GM12878 (cell line): ENCODE results near the gene RAPH1. TPM values are rescaled to one million over a fixed set of nuclear protein-coding genes. Genes with fewer than 3 reads are reported as not detected.
A peak's percentile ranks its signal among the peaks of the same experiment; 100 is the strongest.

Experiments
- ATAC-seq: fragments of 200-7000 bp; cut with Tn5 transposase; 3 replicates; pipeline ENCODE4 v1.9.1; 2020; ENCODE audit warnings: mild to moderate bottlenecking, moderate library complexity
- BruUV-seq: library from RNA; stranded (reverse); fragments of 400-500 nt; replicated peaks from 2 replicates; lab custom pipeline; 2021; lab: Mats Ljungman, UMichigan
- CTCF ChIA-PET: fragments of 300-600 bp; sonication (Branson Sonifier 250); formaldehyde crosslinking; extraction: SDS; loops from one replicate; lab custom pipeline; 2021; ENCODE audit warnings: inconsistent platforms; lab: Yijun Ruan, JAX
- POLR2A ChIA-PET: fragments of 350-600 bp; formaldehyde crosslinking; extraction: SDS; loops from one replicate; lab custom pipeline; 2021; ENCODE audit warnings: inconsistent platforms; lab: Charles Lee
- RAD21 ChIA-PET: fragments of 300-600 bp; sonication (Branson Sonifier 250); formaldehyde crosslinking; loops from one replicate; lab custom pipeline; 2023; ENCODE audit warnings: antibody characterized with exemption; ENCODE audit not compliant: unreplicated experiment; lab: Charles Lee
- SMC1A ChIA-PET: fragments of 300-600 bp; sonication (Branson Sonifier 250); formaldehyde crosslinking; loops from one replicate; lab custom pipeline; 2023; ENCODE audit not compliant: unreplicated experiment, uncharacterized antibody; lab: Charles Lee
- DNase-seq: peaks from one replicate; pipeline ENCODE4 v3.0.0-alpha.2; 2011; ENCODE audit warnings: low read depth, low spot score
- FAIRE-seq: peaks from 3 replicates; lab custom pipeline; 2011; peaks lifted over from hg19 to GRCh38; lab: Jason Lieb, UNC
- H2AFZ ChIP-seq: 2 replicates; pipeline ENCODE4 v1.6.0; 2011; ENCODE audit warnings: low read depth, low read length, control low read depth; ENCODE audit not compliant: control insufficient read depth
- H3K27ac ChIP-seq: 2 replicates; pipeline ENCODE4 v1.5.1; 2011; ENCODE audit warnings: control low read depth; ENCODE audit not compliant: control insufficient read depth, insufficient read depth
- H3K27me3 ChIP-seq, 2 experiments: replicated peaks in 1 of 2; 2 replicates each; pipeline versions ENCODE4 v1.6.0 to v1.6.1; 2011; ENCODE audit warnings: low read length in 1 of 2; ENCODE audit not compliant: control insufficient read depth in 2 of 2, insufficient read depth in 2 of 2
- H3K36me3 ChIP-seq, 2 experiments: 2 replicates each; pipeline ENCODE4 v1.5.1; 2011; ENCODE audit warnings: low read length in 1 of 2; ENCODE audit not compliant: control insufficient read depth in 2 of 2, insufficient read depth in 2 of 2
- H3K4me1 ChIP-seq: 2 replicates; pipeline ENCODE4 v1.6.1; 2011; ENCODE audit warnings: mild to moderate bottlenecking, low read length, moderate library complexity, mixed read lengths; ENCODE audit not compliant: control insufficient read depth, insufficient read depth
- H3K4me2 ChIP-seq: 2 replicates; pipeline ENCODE4 v1.6.0; 2011; ENCODE audit warnings: control low read depth; ENCODE audit not compliant: control insufficient read depth, insufficient read depth
- H3K4me3 ChIP-seq: fragments of 200-600 bp; sonication (generic); 2 replicates; pipeline ENCODE4 v1.5.1; 2016
- H3K79me2 ChIP-seq: 2 replicates; pipeline ENCODE4 v1.6.0; 2011; ENCODE audit warnings: low read length; ENCODE audit not compliant: control insufficient read depth, insufficient read depth
- H3K9ac ChIP-seq: 2 replicates; pipeline ENCODE4 v1.8.0; 2011; ENCODE audit warnings: low read length, control low read depth, mixed read lengths; ENCODE audit not compliant: control insufficient read depth, insufficient read depth
- H3K9me3 ChIP-seq: replicated peaks from 3 replicates; pipeline ENCODE4 v1.5.1; 2011; ENCODE audit warnings: mild to moderate bottlenecking, low read length; ENCODE audit not compliant: control insufficient read depth, insufficient read depth
- H4K20me1 ChIP-seq: 2 replicates; pipeline ENCODE4 v1.6.0; 2011; ENCODE audit not compliant: control insufficient read depth, insufficient read depth
- ASH2L ChIP-seq: fragments of 300-600, 200-600 bp; sonication (generic); IDR thresholded peaks from 2 replicates; pipeline ENCODE4 v1.6.1; 2017; ENCODE audit warnings: low read depth, mild to moderate bottlenecking, borderline replicate concordance
- EED ChIP-seq: sonication (generic); IDR thresholded peaks from 2 replicates; pipeline ENCODE4 v1.6.1; 2016; ENCODE audit warnings: antibody characterized with exemption, low read depth
- MXI1 ChIP-seq: fragments of 150-350 bp; IDR thresholded peaks from 2 replicates; pipeline ENCODE4 v1.6.1; 2011; ENCODE audit warnings: low read depth, mild to moderate bottlenecking, inconsistent platforms, low read length, improper control_type of control experiment
- NFYB ChIP-seq: IDR thresholded peaks from 2 replicates; pipeline ENCODE4 v1.6.1; 2011; ENCODE audit warnings: low read depth, mild to moderate bottlenecking, low read length, improper control_type of control experiment, moderate library complexity; ENCODE audit not compliant: insufficient read depth
- RAD21 ChIP-seq: IDR thresholded peaks from 2 replicates; pipeline ENCODE4 v1.6.1; 2011; ENCODE audit warnings: mild to moderate bottlenecking, low read depth, low read length, moderate library complexity; ENCODE audit not compliant: insufficient read depth
- SIX5 ChIP-seq: IDR thresholded peaks from 2 replicates; pipeline ENCODE4 v1.6.1; 2011; ENCODE audit warnings: mild to moderate bottlenecking, low read depth, low read length, moderate library complexity; ENCODE audit not compliant: severe bottlenecking
- SPI1 ChIP-seq: IDR thresholded peaks from 2 replicates; pipeline ENCODE4 v1.6.1; 2011; ENCODE audit warnings: low read depth, mild to moderate bottlenecking, low read length, moderate library complexity, borderline replicate concordance; ENCODE audit not compliant: insufficient read depth
- ZNF622 ChIP-seq: fragments of 450-650 bp; IDR thresholded peaks from 2 replicates; pipeline ENCODE4 v1.6.1; 2017; ENCODE audit warnings: mild to moderate bottlenecking, inconsistent platforms
- WGBS: methylation state at CpG from one replicate; pipeline ENCODE4 v1.1.6; 2016; ENCODE audit warnings: low lambda C conversion rate; ENCODE audit not compliant: insufficient replicate concordance, insufficient coverage; ENCODE audit errors: missing lambda C conversion rate; 5-methylcytosine and 5-hydroxymethylcytosine counted together
- in situ Hi-C: fragments of 300-500 bp; cut with MboI; formaldehyde crosslinking; loops from 9 replicates; pipeline ENCODE4 v1.14.3; 2018; ENCODE audit warnings: mixed read lengths
- intact Hi-C: fragments of 100-400 bp; cut with micrococcal nuclease; formaldehyde crosslinking; loops from one replicate; pipeline ENCODE4 v1.14.2; 2022; ENCODE audit not compliant: unreplicated experiment
- polyA plus RNA-seq, 11 experiments: library from polyadenylated mRNA; depleted of rRNA in 4 of 11; unstranded in 6 of 11; stranded (reverse) in 5 of 11; fragments of >200 nt; fragmentation: Nextera tagmentation in 4 of 11; fragmentation: Illumina TruSeq in 1 of 11; extraction: Ambion mirVana in 4 of 11; extraction: Trizol in 1 of 11; gene quantifications; 1 replicate in 1 of 11; 2 replicates in 10 of 11; pipeline versions ENCODE4 v1.2.1 to v1.2.3, GENCODE V29; 2011 to 2016; ENCODE audit warnings: inconsistent platforms in 2 of 11, missing spikeins in 2 of 11, low read depth in 1 of 11
- total RNA-seq, 4 experiments: library from RNA; depleted of rRNA in 3 of 4; stranded (reverse); fragments of >200 nt in 3 of 4; fragmentation: Illumina TruSeq in 1 of 4; extraction: Trizol in 1 of 4; gene quantifications; 2 replicates each; pipeline versions ENCODE4 v1.2.1 to v1.2.3, GENCODE V29; 2013 to 2021
- TF ChIP-seq, protein P1 (sequence below): fragments of 450-650 bp; IDR thresholded peaks from 2 replicates; pipeline ENCODE4 v1.6.1; 2018; ENCODE audit warnings: mild to moderate bottlenecking, low read depth, moderate library complexity; ENCODE audit not compliant: partially characterized antibody
- TF ChIP-seq, protein P2 (sequence below), 3 experiments: IDR thresholded peaks in 2 of 3; conservative IDR thresholded peaks in 1 of 3; 2 replicates each; pipeline ENCODE4 v1.5.1; 2011; ENCODE audit warnings: low read depth in 3 of 3, low read length in 3 of 3, mild to moderate bottlenecking in 3 of 3, control low read depth in 2 of 3, moderate library complexity in 2 of 3, inconsistent platforms in 1 of 3, mixed read lengths in 1 of 3; ENCODE audit not compliant: control insufficient read depth in 2 of 3, insufficient read depth in 1 of 3; ENCODE audit errors: extremely low read depth in 1 of 3
- TF ChIP-seq, protein P3 (sequence below): IDR thresholded peaks from 2 replicates; pipeline ENCODE4 v1.6.1; 2011; ENCODE audit warnings: low read depth, low read length, improper control_type of control experiment, borderline replicate concordance

The RAPH1 gene
- total and polyA plus RNA-seq, 10 of the 15 experiments (the other 5 are each of a cell fraction or from before 2014, with no cell fraction given) = 0.09 to 0.90 (median 0.21) TPM; not detected in 7

DNA sequence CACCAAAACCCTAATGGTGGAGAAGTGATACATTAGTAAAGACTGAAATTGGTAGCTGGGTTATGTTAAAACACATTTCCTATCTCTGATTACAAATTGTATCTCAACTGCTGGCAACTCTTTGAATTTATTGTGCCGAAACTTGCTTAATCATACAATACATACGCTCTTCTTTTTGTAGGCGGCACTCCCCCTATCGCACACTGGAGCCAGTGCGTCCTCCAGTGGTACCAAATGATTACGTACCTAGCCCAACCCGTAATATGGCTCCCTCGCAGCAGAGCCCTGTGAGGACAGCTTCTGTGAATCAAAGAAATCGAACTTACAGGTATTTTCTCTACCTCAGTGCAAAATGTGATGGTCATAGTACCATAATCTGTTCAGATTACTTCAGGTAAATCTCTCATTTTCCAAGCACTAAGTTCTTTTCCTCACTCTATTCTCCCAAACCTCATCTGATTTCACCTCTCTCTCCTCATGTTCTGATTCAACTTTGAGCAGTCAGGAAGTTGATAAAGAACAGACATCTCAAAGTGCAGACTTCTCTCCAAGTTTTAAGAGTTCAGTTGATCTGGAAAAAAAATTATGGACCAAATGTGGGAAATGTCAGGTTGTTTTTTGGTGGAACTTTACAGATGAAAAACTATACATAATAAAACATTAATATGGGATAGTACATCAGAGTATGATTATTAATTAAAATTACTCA lies 140.4 kb downstream of the RAPH1 start:
- ChIA-PET RAD21 (interaction anchor here (0.8 kb wide), 1 partner anchor 66 kb away, joined by 3 read pairs; no protein-coding TSS in a partner anchor), CTCF (interaction anchor here (0.6 kb wide), 1 partner anchor 295 kb away, joined by 3 read pairs; no protein-coding TSS in a partner anchor)
- H2AFZ ChIP-seq = no peak overlapping the region

More for the DNA sequence above, 140.4 kb downstream of the RAPH1 start:
- no peak for FAIRE-seq
- Histone ChIP-seq H3K9ac (no peak overlapping the region), H4K20me1 (no peaks in the 10 kb centered on the region), H3K36me3 (peaks cover 2 to 6% of the 10 kb centered on the region in 2 experiments; a peak in 3 of 4 replicates), H3K4me1 (no peaks in the 10 kb centered on the region), H3K27me3 (no peaks in the 10 kb centered on the region), H3K27ac (no peak overlapping the region), H3K4me3 (no peak overlapping the region), H3K9me3 (no peaks in the 10 kb centered on the region; the same call in 2 of the 3 replicates), H3K4me2 (no peak overlapping the region), H3K79me2 (no peaks in the 10 kb centered on the region)
- intact Hi-C loops = no loop called here
- in situ Hi-C loops = no loop called here
- no peak for ATAC-seq
- SMC1A ChIA-PET = interaction anchor here (0.8 kb wide), 1 partner anchor 35 kb away, joined by 3 read pairs; no protein-coding TSS in a partner anchor
- TF ChIP-seq NFYB (no peak), MXI1 (no peak), RAD21 (peak; percentile 16; the same call in 1 of the 2 replicates), SPI1 (no peak), ZNF622 (no peak), SIX5 (no peak), EED (no peak), ASH2L (no peak)
- TF ChIP-seq, protein P1, sequence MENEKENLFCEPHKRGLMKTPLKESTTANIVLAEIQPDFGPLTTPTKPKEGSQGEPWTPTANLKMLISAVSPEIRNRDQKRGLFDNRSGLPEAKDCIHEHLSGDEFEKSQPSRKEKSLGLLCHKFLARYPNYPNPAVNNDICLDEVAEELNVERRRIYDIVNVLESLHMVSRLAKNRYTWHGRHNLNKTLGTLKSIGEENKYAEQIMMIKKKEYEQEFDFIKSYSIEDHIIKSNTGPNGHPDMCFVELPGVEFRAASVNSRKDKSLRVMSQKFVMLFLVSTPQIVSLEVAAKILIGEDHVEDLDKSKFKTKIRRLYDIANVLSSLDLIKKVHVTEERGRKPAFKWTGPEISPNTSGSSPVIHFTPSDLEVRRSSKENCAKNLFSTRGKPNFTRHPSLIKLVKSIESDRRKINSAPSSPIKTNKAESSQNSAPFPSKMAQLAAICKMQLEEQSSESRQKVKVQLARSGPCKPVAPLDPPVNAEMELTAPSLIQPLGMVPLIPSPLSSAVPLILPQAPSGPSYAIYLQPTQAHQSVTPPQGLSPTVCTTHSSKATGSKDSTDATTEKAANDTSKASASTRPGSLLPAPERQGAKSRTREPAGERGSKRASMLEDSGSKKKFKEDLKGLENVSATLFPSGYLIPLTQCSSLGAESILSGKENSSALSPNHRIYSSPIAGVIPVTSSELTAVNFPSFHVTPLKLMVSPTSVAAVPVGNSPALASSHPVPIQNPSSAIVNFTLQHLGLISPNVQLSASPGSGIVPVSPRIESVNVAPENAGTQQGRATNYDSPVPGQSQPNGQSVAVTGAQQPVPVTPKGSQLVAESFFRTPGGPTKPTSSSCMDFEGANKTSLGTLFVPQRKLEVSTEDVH = no peak
- TF ChIP-seq, protein P2, sequence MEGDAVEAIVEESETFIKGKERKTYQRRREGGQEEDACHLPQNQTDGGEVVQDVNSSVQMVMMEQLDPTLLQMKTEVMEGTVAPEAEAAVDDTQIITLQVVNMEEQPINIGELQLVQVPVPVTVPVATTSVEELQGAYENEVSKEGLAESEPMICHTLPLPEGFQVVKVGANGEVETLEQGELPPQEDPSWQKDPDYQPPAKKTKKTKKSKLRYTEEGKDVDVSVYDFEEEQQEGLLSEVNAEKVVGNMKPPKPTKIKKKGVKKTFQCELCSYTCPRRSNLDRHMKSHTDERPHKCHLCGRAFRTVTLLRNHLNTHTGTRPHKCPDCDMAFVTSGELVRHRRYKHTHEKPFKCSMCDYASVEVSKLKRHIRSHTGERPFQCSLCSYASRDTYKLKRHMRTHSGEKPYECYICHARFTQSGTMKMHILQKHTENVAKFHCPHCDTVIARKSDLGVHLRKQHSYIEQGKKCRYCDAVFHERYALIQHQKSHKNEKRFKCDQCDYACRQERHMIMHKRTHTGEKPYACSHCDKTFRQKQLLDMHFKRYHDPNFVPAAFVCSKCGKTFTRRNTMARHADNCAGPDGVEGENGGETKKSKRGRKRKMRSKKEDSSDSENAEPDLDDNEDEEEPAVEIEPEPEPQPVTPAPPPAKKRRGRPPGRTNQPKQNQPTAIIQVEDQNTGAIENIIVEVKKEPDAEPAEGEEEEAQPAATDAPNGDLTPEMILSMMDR (IDR thresholded peaks at IDR 0.05 in 2 of 3, conservative IDR thresholded peaks at IDR 0.05 in 1 of 3; ENCODE audit: control insufficient read depth in 2 of 3, extremely low read depth in 1 of 3, insufficient read depth in 1 of 3, low read depth in 3 of 3, low read length in 3 of 3) = 0 out of 6 replicates have a peak, but pooled peaks of 1 of the 3 experiments have one; percentile 8
- TF ChIP-seq, protein P3, sequence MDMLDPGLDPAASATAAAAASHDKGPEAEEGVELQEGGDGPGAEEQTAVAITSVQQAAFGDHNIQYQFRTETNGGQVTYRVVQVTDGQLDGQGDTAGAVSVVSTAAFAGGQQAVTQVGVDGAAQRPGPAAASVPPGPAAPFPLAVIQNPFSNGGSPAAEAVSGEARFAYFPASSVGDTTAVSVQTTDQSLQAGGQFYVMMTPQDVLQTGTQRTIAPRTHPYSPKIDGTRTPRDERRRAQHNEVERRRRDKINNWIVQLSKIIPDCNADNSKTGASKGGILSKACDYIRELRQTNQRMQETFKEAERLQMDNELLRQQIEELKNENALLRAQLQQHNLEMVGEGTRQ = no peak
- no TSS peak for BruUV-seq
- POLR2A ChIA-PET = no interaction called here
- no peak for DNase-seq
- 100% methylated on average over 9 of the region's 9 CpGs for WGBS
